K562 (cell line): ENCODE results near the gene LMNTD2. TPM values are rescaled to one million over a fixed set of nuclear protein-coding genes. Genes with fewer than 3 reads are reported as not detected.

Experiments used
- E2F3 ChIP-seq: fragments of 250-450 bp; sonication (Bioruptor Pico); IDR thresholded peaks from 2 replicates; pipeline ENCODE4 v1.4.0; 2020; ENCODE audit warnings: mild to moderate bottlenecking
- EP300 ChIP-seq: IDR thresholded peaks from 2 replicates; pipeline ENCODE4 v1.6.1; 2012; ENCODE audit warnings: low read length, improper control_type of control experiment
- HMGXB4 ChIP-seq: sonication (generic); formaldehyde crosslinking; IDR thresholded peaks from 2 replicates; pipeline ENCODE4 v1.8.1; 2023; ENCODE audit warnings: mild to moderate bottlenecking, missing genetic modification reagents
- HSF4 ChIP-seq: fragments of 250-450 bp; sonication (Bioruptor Pico); IDR thresholded peaks from 2 replicates; pipeline ENCODE4 v2.1.2; 2022; ENCODE audit warnings: mild to moderate bottlenecking, moderate library complexity, borderline replicate concordance
- KLF1 ChIP-seq: fragments of 450-650 bp; IDR thresholded peaks from 2 replicates; pipeline ENCODE4 v1.6.1; 2016; ENCODE audit warnings: missing genetic modification characterization, missing compliant biosample characterization
- LEF1 ChIP-seq: fragments of 450-650 bp; IDR thresholded peaks from 2 replicates; pipeline ENCODE4 v1.6.1; 2016; ENCODE audit warnings: mild to moderate bottlenecking
- MEIS2 ChIP-seq: fragments of 450-650 bp; IDR thresholded peaks from 2 replicates; pipeline ENCODE4 v1.6.1; 2014; ENCODE audit warnings: mild to moderate bottlenecking; ENCODE audit not compliant: partially characterized antibody
- MXI1 ChIP-seq: IDR thresholded peaks from 2 replicates; pipeline ENCODE4 v1.6.1; 2011; ENCODE audit warnings: low read depth, mild to moderate bottlenecking, improper control_type of control experiment, low read length
- MYNN ChIP-seq, 2 experiments: sonication (generic); formaldehyde crosslinking in 1 of 2; IDR thresholded peaks; 2 replicates each; pipeline versions ENCODE4 v1.5.0 to v1.6.1; 2016 to 2020; ENCODE audit warnings: antibody characterized with exemption in 1 of 2, missing genetic modification reagents in 1 of 2
- NFATC3 ChIP-seq: fragments of 450-650 bp; IDR thresholded peaks from 2 replicates; pipeline ENCODE4 v1.6.1; 2017; ENCODE audit warnings: mild to moderate bottlenecking
- NRF1 ChIP-seq, 2 experiments: fragments of 450-650 bp; IDR thresholded peaks in 1 of 2; conservative IDR thresholded peaks in 1 of 2; 2 replicates each; pipeline ENCODE4 v1.6.1; 2014; ENCODE audit warnings: mild to moderate bottlenecking in 2 of 2
- PATZ1 ChIP-seq: fragments of 250-450 bp; sonication (Bioruptor Pico); IDR thresholded peaks from 2 replicates; pipeline ENCODE4 v1.5.0; 2020; ENCODE audit warnings: mild to moderate bottlenecking, borderline replicate concordance
- POLR2G ChIP-seq: fragments of 200-400 bp; formaldehyde crosslinking; IDR thresholded peaks from 2 replicates; pipeline ENCODE4 v1.6.1; 2017; ENCODE audit warnings: low read depth, mild to moderate bottlenecking, antibody characterized with exemption, low read length, moderate library complexity
- SIN3A ChIP-seq, 2 experiments: fragments of 150-350 bp in 1 of 2; IDR thresholded peaks; 2 replicates each; pipeline ENCODE4 v1.6.1; 2011 to 2016; ENCODE audit warnings: borderline replicate concordance in 2 of 2, low read depth in 2 of 2, low read length in 2 of 2, mild to moderate bottlenecking in 2 of 2, moderate library complexity in 2 of 2; ENCODE audit not compliant: control insufficient read depth in 1 of 2
- SIN3B ChIP-seq: fragments of 450-650 bp; IDR thresholded peaks from 2 replicates; pipeline ENCODE4 v1.6.1; 2017; ENCODE audit warnings: low read depth, mild to moderate bottlenecking, moderate library complexity
- SIRT6 ChIP-seq: IDR thresholded peaks from one replicate; pipeline ENCODE4 v1.6.1; 2012; ENCODE audit warnings: low read depth, mild to moderate bottlenecking, control low read depth, inconsistent platforms, low read length, moderate library complexity
- SMAD4 ChIP-seq: fragments of 250-450 bp; sonication (Bioruptor Pico); conservative IDR thresholded peaks from 2 replicates; pipeline ENCODE4 v1.8.0; 2021; ENCODE audit warnings: inconsistent platforms, mild to moderate bottlenecking, moderate library complexity
- SMARCE1 ChIP-seq: fragments of 450-650 bp; IDR thresholded peaks from 2 replicates; pipeline ENCODE4 v1.7.1; 2016; ENCODE audit warnings: mild to moderate bottlenecking
- ZNF253 ChIP-seq: fragments of 250-450 bp; sonication (Bioruptor Pico); conservative IDR thresholded peaks from 2 replicates; pipeline ENCODE4 v1.6.1; 2021; ENCODE audit warnings: mild to moderate bottlenecking
- ZNF395 ChIP-seq: fragments of 200-800 bp; sonication (Bioruptor generic); IDR thresholded peaks from 2 replicates; pipeline ENCODE4 v1.6.1; 2017; ENCODE audit warnings: missing genetic modification characterization, missing compliant biosample characterization
- polyA plus RNA-seq, 8 experiments: library from polyadenylated mRNA; depleted of rRNA in 4 of 8; stranded (reverse) in 5 of 8; unstranded in 3 of 8; fragments of >200 nt; fragmentation: Nextera tagmentation in 2 of 8; fragmentation: Illumina TruSeq in 1 of 8; extraction: Ambion mirVana in 2 of 8; extraction: Trizol in 1 of 8; gene quantifications; 2 replicates each; pipeline versions ENCODE4 v1.2.1 to v1.2.3, GENCODE V29; 2011 to 2014; ENCODE audit warnings: inconsistent platforms in 1 of 8, missing spikeins in 1 of 8
- total RNA-seq, 7 experiments: library from RNA; depleted of rRNA in 6 of 7; stranded (reverse); fragments of >200 nt in 6 of 7; fragmentation: Illumina TruSeq in 2 of 7; extraction: Trizol in 2 of 7; gene quantifications; 2 replicates each; pipeline versions ENCODE4 v1.2.1 to v1.2.3, GENCODE V29; 2011 to 2021; ENCODE audit warnings: low replicate concordance in 1 of 7
- TF ChIP-seq, protein P1 (sequence below): fragments of 250-450 bp; sonication (Bioruptor Pico); IDR thresholded peaks from 2 replicates; pipeline ENCODE4 v1.9.0; 2021; ENCODE audit warnings: mild to moderate bottlenecking
- TF ChIP-seq, protein P2 (sequence below): sonication (generic); formaldehyde crosslinking; IDR thresholded peaks from 2 replicates; pipeline ENCODE4 v1.9.0; 2022; ENCODE audit warnings: mild to moderate bottlenecking, missing genetic modification reagents

LMNTD2 gene
- total and polyA plus RNA-seq, 9 of the 15 experiments (the other 6 are each of a cell fraction or from before 2014, with no cell fraction given): 0.48 to 4.2 (median 1.5) TPM; not detected in 3

GRCh38 chr11:561148-562003 lies 838 bp upstream of the LMNTD2 start (continued):
- no peak for TF ChIP-seq SMARCE1
- TF ChIP-seq SMAD4: peak; percentile 32
- TF ChIP-seq MXI1: 0 out of 2 replicates have a peak, but pooled peaks have one; percentile 4
- no peak for TF ChIP-seq MEIS2
- no peak for TF ChIP-seq EP300
- no peak for TF ChIP-seq PATZ1 (CRISPR knock-in tag)
- no peak for TF ChIP-seq ZNF253 (CRISPR knock-in tag)
- TF ChIP-seq NRF1 (conservative IDR thresholded peaks at IDR 0.05 in 1 of 2, IDR thresholded peaks at IDR 0.05 in 1 of 2): peak; percentile 51 to 52; a peak in 2 of 4 replicates
- TF ChIP-seq ZNF395 (CRISPR knock-in tag): no peak
- no peak for TF ChIP-seq HSF4 (CRISPR knock-in tag)
- 0 out of 2 replicates have a peak, but pooled peaks have one; percentile 41 for TF ChIP-seq E2F3 (CRISPR knock-in tag)
- TF ChIP-seq, protein P1, sequence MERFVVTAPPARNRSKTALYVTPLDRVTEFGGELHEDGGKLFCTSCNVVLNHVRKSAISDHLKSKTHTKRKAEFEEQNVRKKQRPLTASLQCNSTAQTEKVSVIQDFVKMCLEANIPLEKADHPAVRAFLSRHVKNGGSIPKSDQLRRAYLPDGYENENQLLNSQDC (CRISPR knock-in tag): no peak
- no peak for TF ChIP-seq LEF1
- no peak for TF ChIP-seq MYNN (IDR thresholded peaks at IDR 0.05)
- no peak for TF ChIP-seq MYNN (CRISPR knock-in tag; IDR thresholded peaks at IDR 0.05)
- TF ChIP-seq, protein P2, sequence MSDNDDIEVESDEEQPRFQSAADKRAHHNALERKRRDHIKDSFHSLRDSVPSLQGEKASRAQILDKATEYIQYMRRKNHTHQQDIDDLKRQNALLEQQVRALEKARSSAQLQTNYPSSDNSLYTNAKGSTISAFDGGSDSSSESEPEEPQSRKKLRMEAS (CRISPR knock-in tag): no peak
- peak; percentile 40; the same call in 1 of the 2 replicates for TF ChIP-seq POLR2G
- 0 out of 2 replicates have a peak, but pooled peaks have one; percentile 31 for TF ChIP-seq KLF1
- TF ChIP-seq NFATC3: no peak
- peak; percentile 58; the same call in 1 of the 2 replicates for TF ChIP-seq SIN3B
- no peak for TF ChIP-seq SIRT6
- TF ChIP-seq SIN3A (IDR thresholded peaks at IDR 0.05; ENCODE audit: borderline replicate concordance in 2 of 2, control insufficient read depth in 1 of 2, low read depth in 2 of 2, low read length in 2 of 2): peak; percentile 27 to 37; a peak in 1 of 4 replicates
- 0 out of 2 replicates have a peak, but pooled peaks have one; percentile 38 for TF ChIP-seq HMGXB4 (CRISPR knock-in tag)
